GM19467 (cell line): ENCODE measurements around the gene GPR151.

ENCODE experiments used
- ATAC-seq: cut with Tn5 transposase; IDR thresholded peaks from one replicate; pipeline ENCODE4 v1.9.1; 2021; ENCODE audit warnings: mild to moderate bottlenecking, moderate library complexity; ENCODE audit not compliant: unreplicated experiment

The GPR151 gene

GRCh38 chr5:146521403-146522106 is 5.6 kb upstream of the GPR151 start:
- no peak for ATAC-seq

DNA sequence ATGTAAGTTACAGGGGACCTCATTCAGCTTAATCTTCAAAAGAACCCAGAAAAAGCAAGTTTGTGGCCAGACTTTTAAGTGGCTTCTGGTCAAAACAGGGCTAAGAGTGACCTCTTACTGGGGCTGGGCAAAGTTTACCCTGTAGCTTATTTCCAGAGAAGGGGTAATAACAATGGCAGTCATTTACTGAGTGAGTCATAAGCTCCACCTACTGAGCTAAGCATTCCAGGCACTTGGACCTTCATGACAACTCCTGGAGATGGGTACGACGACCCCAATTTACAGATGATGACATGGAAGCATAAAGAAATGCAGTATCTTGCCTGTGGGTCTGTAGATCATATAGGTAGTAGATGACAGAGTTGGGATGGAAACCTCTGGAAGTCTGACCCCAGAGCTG is 4.7 kb upstream of the GPR151 start:
- ATAC-seq, result no peak

DNA sequence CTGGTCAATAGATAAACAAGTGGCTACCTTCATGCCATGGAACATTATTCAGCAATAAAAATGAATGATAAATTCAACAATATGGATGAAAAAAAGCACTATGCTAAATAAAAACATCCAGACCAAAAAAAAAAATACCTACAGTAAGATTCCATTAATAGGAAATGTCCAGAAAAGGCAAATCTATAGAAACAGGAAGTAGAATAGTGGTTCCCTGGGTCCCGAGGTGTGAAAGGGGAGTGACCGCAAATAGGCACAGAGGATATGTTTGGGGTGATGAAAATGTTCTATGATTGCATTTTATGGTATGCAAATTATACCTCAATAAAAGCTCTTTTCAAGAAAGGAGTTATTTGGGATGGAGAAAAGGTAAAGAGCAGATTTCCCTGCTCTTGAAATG is 3.6 kb upstream of the GPR151 start:
- no peak for ATAC-seq

- no peak for ATAC-seq
Measured at GRCh38 chr5:146515473-146516150, 378 bp downstream of the GPR151 start.

DNA sequence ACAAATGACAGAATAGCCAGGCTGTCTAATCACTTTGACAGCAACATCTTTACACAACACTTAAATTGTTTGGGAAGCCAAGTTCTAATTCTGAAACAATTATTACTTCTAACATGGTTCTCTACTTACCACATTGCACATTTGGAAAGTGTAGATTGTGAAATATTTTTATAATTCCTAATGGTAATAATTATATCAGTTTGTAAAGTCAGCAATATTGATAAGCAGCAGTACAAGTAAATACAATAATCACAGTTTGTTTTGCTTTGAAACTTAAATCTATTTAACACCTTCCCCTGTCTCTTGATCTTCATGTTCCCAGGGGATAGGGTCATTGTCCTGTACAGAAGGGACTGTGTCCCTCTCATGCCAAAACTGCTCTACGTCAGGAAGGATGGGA is 1.4 kb downstream of the GPR151 start:
- ATAC-seq, result no peak

DNA sequence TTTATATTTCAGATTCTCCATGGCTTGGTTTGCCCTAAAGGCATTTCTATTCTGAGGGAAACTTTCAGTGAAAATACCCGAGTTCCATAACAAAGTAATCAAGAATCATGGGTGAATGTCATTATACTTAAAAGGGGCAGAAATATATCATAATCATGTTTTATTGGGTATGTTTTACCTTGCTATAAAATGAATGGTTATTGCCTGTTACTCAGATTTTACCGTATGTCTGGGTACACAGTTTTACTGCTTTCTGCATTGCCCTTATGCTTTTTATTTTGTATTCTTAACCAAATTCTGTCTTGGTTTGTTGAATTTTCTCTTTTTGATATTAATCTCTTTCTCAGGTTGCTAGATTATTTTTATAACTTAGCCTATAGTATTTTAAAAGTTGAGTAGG is 2.5 kb downstream of the GPR151 start:
- ATAC-seq, result no peak

DNA sequence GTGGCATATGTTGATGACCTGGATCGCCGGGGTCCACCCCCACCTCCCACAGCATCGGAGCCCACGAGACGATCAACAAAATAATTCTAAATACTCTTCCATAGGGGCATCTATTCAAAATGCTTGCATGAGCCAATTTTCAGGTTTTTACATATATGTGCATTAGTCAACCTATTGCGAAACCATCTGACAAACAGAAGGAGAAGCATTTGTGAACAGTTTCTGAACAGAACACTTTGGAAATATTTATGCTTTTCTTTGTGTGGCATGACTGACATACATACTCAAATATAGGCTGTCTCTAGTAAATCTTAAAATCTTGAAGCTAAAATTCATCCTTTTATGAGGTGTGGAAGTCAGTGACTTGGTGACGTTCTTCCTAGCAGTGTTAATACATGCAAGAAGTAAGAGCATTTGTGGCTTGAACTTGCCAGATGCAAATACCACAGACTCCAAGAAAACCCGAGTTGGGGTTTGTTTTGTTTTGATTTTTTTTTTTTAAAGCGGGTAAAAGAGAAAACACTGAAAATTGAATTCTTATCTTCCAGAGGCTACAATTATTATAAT is 5.3 kb downstream of the GPR151 start:
- ATAC-seq, result no peak

- no peak for ATAC-seq
Measured at GRCh38 chr5:146507428-146507827, 8.6 kb downstream of the GPR151 start.

- no peak for ATAC-seq
Measured at GRCh38 chr5:146499680-146500079, 16.3 kb downstream of the GPR151 start.

DNA sequence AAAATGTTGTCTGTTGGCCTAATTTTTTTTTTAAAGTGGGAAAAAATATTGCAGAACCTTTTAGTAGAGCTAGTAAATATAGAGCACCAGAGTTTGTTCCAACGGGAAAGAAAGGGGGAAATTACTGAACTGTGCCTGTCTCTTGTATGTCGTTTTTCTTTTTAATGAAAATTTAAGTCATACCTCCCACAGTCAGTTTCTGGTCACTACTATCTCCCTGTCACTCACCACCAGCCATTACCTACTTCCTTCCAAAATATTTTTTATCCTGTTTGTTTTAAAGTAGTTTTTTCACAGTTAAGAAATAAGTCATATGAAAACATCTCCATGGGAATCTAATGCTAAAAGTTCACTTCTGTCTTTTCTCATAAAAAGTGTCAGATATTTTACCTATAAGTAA is 21.3 kb downstream of the GPR151 start:
- ATAC-seq, result no peak

DNA sequence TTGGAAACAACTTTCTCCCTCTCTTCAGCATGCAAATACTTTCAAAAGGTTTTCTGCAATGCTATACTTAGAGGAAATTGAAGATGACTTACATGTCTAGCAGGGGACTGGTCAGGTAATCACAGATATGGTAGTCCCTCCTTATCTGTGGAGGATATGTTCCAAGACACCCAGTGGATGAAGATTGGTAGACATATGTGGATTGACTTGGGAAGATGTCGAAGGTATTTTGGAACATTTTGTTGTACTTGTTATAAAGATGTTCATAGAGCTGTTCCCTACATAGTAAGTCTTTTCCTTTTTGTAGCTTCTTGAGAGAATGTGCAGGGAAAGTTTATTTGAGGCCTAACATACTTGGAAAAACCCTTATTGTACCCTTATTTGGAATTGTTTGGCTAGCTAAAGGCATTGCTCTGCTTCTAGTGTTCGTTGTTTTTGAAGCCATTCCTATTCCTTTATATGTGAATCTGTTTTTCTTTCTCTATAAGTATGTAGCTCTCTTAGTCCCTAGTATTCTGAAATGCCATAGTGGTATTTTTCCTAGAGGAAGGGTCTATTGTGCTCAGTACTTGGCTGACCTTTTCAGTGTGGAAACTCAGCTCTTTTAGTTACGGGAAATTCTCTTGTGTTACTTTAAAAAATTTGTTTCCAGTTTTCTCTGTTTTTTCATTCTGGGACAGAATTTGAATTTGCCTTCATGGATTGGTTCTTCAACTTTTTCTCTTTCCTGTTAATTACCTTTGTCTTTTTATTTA is 25.7 kb downstream of the GPR151 start:
- ATAC-seq, result no peak

- no peak for ATAC-seq
Measured at GRCh38 chr5:146484714-146485391, 31.1 kb downstream of the GPR151 start.

GRCh38 chr5:146482775-146483174 is 33.2 kb downstream of the GPR151 start:
- ATAC-seq, result no peak

DNA sequence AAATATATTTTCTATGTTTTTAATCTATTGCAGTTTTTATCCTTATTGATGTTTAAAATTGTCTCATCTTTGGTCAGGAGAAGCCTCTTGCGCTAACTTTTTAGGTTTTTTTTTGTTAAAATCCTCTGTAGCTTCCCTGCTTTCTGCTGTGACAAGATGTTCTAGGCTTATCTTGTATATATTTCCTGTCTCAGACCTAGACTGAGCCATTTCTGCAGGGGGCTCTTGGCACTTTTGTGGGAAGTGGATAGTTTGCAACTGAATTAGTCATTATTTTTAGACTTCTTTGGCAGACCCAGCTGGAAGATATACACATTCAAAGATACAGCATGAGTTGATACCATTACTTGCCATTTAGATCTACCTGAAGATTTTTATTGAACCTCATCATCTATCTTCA is 40.1 kb downstream of the GPR151 start:
- ATAC-seq, result no peak

DNA sequence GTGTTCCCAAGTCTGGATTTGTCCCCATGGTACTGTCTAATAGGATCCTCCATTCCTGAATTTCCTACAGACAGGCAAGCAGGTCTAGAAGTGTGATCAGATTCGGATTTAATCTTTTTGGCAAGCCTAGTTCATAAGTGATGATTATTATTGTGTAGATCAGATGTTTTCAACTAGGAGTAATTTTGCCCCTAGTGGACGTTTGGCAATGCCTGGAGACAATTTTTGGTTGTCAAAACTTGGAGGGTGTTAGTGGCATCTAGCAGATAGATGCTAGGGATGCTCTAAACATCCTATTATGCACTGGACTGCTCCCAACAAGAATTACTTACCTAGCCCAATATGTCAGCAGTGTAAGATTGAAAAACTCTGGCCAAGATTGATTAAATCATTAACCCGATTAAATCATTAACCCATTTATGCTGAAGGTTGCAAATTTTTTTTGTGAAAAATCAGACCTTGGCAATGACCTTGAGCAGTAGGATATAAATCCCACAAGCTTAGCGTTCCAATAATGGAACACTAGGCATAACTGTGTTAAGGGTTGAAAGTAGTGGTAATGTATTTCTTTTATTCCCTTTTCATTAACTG is 40.7 kb downstream of the GPR151 start:
- no peak for ATAC-seq

- ATAC-seq, result no peak
Measured at GRCh38 chr5:146474065-146474464, 41.9 kb downstream of the GPR151 start.

- ATAC-seq, result no peak
Measured at GRCh38 chr5:146467760-146468159, 48.2 kb downstream of the GPR151 start.

DNA sequence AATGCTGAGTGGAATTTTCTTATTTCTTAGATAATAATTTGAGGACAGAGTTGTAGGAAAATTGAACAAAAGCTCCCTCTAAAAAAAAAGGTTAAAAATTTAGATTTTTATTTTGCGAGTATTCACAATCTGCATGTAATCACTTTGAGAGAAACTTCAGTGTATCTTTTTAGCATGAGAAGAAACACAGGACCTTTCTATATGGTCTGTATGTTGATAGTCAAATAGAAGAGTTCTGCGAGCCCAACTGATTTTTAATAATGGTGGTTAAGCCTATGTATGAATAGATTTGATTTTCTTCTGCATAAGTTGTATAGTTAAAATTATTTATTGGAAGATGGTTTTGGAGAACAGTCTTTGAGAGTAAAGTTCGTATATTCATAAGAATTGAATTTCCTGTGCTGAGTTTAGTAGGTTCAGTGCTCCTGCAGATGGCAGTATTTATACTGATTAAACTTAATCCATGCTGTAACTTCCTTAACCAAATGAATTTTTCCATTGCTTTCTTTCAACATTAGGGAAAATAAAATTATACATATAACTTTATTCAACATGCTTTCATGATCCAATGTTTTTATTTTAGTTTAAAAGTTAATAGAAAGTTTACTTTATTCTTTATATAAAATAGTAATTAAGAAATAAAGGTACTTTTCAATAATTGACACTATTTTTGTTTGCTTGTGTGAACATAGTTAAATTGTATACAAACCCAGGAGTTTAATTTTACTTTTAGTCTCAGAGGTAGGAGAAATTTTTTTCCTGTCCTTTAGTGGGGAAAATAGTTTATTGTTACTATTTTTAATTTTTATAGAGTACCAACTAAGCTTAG is 49.3 kb downstream of the GPR151 start:
- ATAC-seq, result no peak

DNA sequence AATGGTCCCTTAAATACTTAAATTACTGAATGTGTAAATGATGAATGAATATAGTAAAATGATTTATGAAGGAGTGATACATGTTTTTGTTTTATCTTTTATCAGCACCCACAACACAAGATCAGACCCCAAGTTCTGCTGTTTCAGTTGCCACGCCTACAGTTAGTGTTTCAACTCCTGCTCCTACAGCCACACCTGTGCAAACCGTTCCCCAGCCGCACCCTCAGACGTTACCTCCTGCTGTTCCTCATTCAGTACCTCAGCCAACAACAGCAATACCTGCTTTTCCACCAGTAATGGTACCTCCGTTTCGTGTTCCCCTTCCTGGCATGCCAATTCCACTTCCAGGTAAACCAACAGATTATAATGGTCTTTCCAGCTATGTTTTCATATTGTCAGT is 52.5 kb downstream of the GPR151 start:
- ATAC-seq, result no peak
